Gastroesophageal sphincter (tissue), 3 donors: Measurements from ENCODE around the gene SLC8A1.

Source experiments
- CTCF ChIP-seq, 4 experiments: fragments of 200-600 bp in 2 of 4; fragments of 450-650 bp in 2 of 4; sonication (generic) in 1 of 4; IDR thresholded peaks; one replicate each; pipeline ENCODE4 v1.5.1; 2017 to 2019; ENCODE audit warnings: antibody characterized with exemption in 4 of 4, mild to moderate bottlenecking in 2 of 4, moderate library complexity in 2 of 4
- EP300 ChIP-seq: sonication (generic); formaldehyde crosslinking; IDR thresholded peaks from one replicate; pipeline ENCODE4 v1.6.1; 2017; ENCODE audit warnings: antibody characterized with exemption, mild to moderate bottlenecking
- POLR2A ChIP-seq, 2 donors: fragments of 450-650 bp; IDR thresholded peaks; one replicate each; pipeline ENCODE4 v1.6.1; 2017; ENCODE audit warnings: antibody characterized with exemption in 2 of 2, mild to moderate bottlenecking in 2 of 2, moderate library complexity in 1 of 2
- POLR2AphosphoS5 ChIP-seq: sonication (generic); formaldehyde crosslinking; IDR thresholded peaks from one replicate; pipeline ENCODE4 v1.6.1; 2017; ENCODE audit warnings: antibody characterized with exemption

GRCh38 chr2:40103590-40103989 is 348.3 kb downstream of the SLC8A1 start:
- TF ChIP-seq POLR2A (IDR thresholded peaks at IDR 0.05) (no peak), CTCF (IDR thresholded peaks at IDR 0.05) (no peak), EP300 (no peak), POLR2AphosphoS5 (no peak)
